ENCODE measurements around the gene MICAL3.

DNA sequence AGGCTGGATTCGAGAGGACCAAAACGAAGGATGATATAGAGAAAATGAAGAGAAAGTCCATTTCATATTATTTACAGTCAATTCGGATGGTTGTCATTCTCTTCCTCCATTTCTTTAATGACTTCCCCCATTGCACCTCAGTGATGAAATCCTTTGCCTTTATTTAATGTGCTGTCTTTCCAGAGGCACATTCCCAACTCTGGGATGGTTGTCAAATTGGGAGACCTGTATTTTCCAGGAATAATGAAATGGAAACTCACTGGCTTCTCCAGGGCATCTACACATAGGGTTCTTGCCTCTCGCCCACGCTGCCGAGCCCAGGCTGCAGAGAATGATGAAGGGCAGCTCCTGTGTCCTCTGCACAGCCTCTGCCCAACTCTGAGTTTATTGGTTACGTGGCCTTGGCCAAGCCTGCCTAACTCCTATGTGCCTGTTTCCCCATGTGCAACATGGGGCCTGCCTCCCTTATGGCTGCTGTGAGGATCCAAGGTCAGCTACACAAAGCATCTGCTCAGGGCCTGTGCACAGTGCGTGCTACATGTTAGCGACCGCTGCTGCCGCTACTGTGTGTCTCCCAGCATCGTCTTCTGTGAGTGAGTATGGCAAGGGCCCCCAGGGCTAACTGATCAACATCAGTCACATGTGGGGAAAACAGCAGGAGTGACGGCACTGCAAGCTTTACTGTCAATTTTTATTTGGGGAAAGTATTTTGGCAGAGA is 168.6 kb downstream of the MICAL3 start:
- TF ChIP-seq, protein P1, sequence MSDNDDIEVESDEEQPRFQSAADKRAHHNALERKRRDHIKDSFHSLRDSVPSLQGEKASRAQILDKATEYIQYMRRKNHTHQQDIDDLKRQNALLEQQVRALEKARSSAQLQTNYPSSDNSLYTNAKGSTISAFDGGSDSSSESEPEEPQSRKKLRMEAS (IDR thresholded peaks at IDR 0.05; ENCODE audit: low read depth): no peak
- TF ChIP-seq JUND (IDR thresholded peaks at IDR 0.05) (no peak), RFX5 (IDR thresholded peaks at IDR 0.05; ENCODE audit: low read length) (no peak), REST (IDR thresholded peaks at IDR 0.05; ENCODE audit: low read depth, low read length) (no peak), FOXJ3 (CRISPR knock-in tag; IDR thresholded peaks at IDR 0.05) (no peak)
